Neural cell (in vitro differentiated cells): ENCODE results near the gene CELF5.

Source experiments
- CTCF ChIP-seq: fragments of 450-650 bp; IDR thresholded peaks from 2 replicates; pipeline ENCODE4 v1.5.1; 2014; ENCODE audit warnings: antibody characterized with exemption, mild to moderate bottlenecking, moderate library complexity; ENCODE audit not compliant: poor library complexity, severe bottlenecking
- EP300 ChIP-seq: fragments of 450-650 bp; conservative IDR thresholded peaks from 2 replicates; pipeline ENCODE4 v1.6.1; 2014; ENCODE audit warnings: antibody characterized with exemption, mild to moderate bottlenecking, moderate library complexity; ENCODE audit not compliant: poor library complexity, severe bottlenecking
- RAD21 ChIP-seq: fragments of 450-650 bp; conservative IDR thresholded peaks from 2 replicates; pipeline ENCODE4 v1.6.1; 2014; ENCODE audit warnings: antibody characterized with exemption, mild to moderate bottlenecking, moderate library complexity
- REST ChIP-seq: IDR thresholded peaks from 2 replicates; pipeline ENCODE4 v1.6.1; 2012; ENCODE audit warnings: borderline replicate concordance
- SMC3 ChIP-seq: fragments of 450-650 bp; conservative IDR thresholded peaks from 2 replicates; pipeline ENCODE4 v1.6.1; 2014; ENCODE audit warnings: antibody characterized with exemption, mild to moderate bottlenecking, moderate library complexity; ENCODE audit not compliant: poor library complexity
- TAF1 ChIP-seq: IDR thresholded peaks from 2 replicates; pipeline ENCODE4 v1.6.1; 2012; ENCODE audit warnings: low read depth

- no peak for TF ChIP-seq CTCF
- TF ChIP-seq SMC3 = no peak
- no peak for TF ChIP-seq REST
- no peak for TF ChIP-seq TAF1
- no peak for TF ChIP-seq RAD21
- no peak for TF ChIP-seq EP300
Observed at GRCh38 chr19:3262362-3262761, 37.9 kb downstream of the CELF5 start.
